Activated CD4-positive, alpha-beta T cell treated with anti-CD3 and anti-CD28 coated beads for 36 hours (primary cell): ENCODE data around the gene ATF6B. TPM values are rescaled to one million over a fixed set of nuclear protein-coding genes. Genes with fewer than 3 reads are reported as not detected.

ENCODE experiments used
- ATAC-seq: fragments of 200-7000 bp; cut with Tn5 transposase; one replicate; pipeline ENCODE4 v1.10.0; 2021; ENCODE audit warnings: mild to moderate bottlenecking, moderate library complexity
- CTCF ChIA-PET: fragments of 350-600 bp; sonication (Branson Sonifier 250); formaldehyde crosslinking; loops from one replicate; lab custom pipeline; 2021; ENCODE audit warnings: antibody characterized with exemption; lab: Charles Lee
- POLR2A ChIA-PET: fragments of 350-600 bp; sonication (Branson Sonifier 250); formaldehyde crosslinking; loops from one replicate; lab custom pipeline; 2021; ENCODE audit warnings: antibody characterized with exemption, inconsistent platforms; lab: Charles Lee
- DNase-seq: peaks from one replicate; pipeline ENCODE4 v3.0.0-alpha.2; 2020
- H3K27ac Mint-ChIP-seq: one replicate; pipeline ENCODE4 v1.8.0; 2021; ENCODE audit warnings: mixed read lengths
- H3K27me3 Mint-ChIP-seq: one replicate; pipeline ENCODE4 v1.8.0; 2021; ENCODE audit warnings: mixed read lengths
- H3K36me3 Mint-ChIP-seq: one replicate; pipeline ENCODE4 v1.8.0; 2021; ENCODE audit warnings: low read depth, mixed read lengths
- H3K4me1 Mint-ChIP-seq: one replicate; pipeline ENCODE4 v1.8.0; 2021; ENCODE audit warnings: mixed read lengths
- H3K4me3 Mint-ChIP-seq: one replicate; pipeline ENCODE4 v1.8.0; 2021; ENCODE audit warnings: mild to moderate bottlenecking, moderate library complexity, mixed read lengths
- H3K9me3 Mint-ChIP-seq: one replicate; pipeline ENCODE4 v1.8.0; 2021; ENCODE audit warnings: low read depth, mixed read lengths
- intact Hi-C, 2 experiments: fragments of 100-400 bp; cut with DNase I in 1 of 2; cut with micrococcal nuclease in 1 of 2; formaldehyde crosslinking; loops; one replicate each; pipeline versions ENCODE4 v1.14.2 to v1.15.1; 2022 to 2024; cut with DNase I, micrococcal nuclease
- total RNA-seq, 2 experiments: library from RNA; stranded (reverse); gene quantifications; one replicate each; pipeline ENCODE4 v1.2.3, GENCODE V29; 2021

ATF6B gene
- total RNA-seq, 2 experiments from 2014 or later: 60.2 to 63.4 TPM

DNA sequence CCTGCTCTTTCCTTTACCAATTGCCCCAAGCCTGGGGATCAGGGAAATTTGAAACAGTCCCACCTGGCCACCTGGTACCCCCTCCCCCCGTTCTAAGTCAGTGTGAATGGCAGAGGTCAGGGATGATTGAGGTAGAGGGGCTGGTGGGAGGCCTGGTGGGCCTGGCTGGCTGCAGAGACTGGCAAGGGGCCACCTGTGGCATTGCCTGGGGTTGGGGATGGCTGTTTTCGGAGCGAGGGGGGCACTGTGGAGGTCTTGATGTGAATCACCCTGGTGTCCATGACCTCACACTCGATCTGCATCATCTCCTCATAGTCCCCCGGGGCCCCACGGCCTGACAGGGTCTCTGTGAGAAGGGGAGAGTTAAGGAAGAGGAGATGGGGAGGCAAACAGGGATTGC lies 12.4 kb downstream of the ATF6B start:
- ChIA-PET CTCF (interaction anchor here (0.8 kb wide), 1 partner anchor 14 kb away, joined by 3 read pairs; no protein-coding TSS in a partner anchor), POLR2A (no interaction called here)
- ATAC-seq (no peak), DNase-seq (no peak)
- intact Hi-C loops: loop anchor here in 1 of 2 experiments (5.0 kb wide), 1 partner anchor 132 kb away; no protein-coding TSS in a partner anchor
- no peaks in the 10 kb centered on the region for H3K27me3 Mint-ChIP-seq
- H3K4me3 Mint-ChIP-seq: no peak overlapping the region
- H3K27ac Mint-ChIP-seq: no peak overlapping the region
- H3K4me1 Mint-ChIP-seq: peaks cover 14% of the 10 kb centered on the region
- peaks cover 24% of the 10 kb centered on the region for H3K36me3 Mint-ChIP-seq
- H3K9me3 Mint-ChIP-seq: no peaks in the 10 kb centered on the region

DNA sequence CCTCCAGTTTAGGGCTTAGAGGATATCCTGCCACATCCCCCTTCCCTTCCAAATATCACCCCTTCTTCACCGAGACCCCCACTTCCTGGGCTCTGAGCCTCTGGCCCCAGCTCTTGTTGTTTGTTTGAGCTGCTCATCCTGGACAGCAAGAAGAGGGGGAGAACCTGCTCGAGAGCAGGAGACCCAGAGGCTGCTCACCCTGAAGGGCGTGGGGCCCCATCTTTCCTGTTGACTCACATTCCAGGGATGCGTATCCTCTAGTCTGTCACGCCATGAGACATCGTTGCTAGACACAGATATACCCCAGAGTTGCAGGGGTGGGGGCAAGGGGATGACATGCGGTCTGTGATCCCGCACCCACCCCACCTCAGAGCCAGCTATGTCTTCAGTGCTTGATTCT lies 13.2 kb downstream of the ATF6B start:
- Mint-ChIP-seq H3K4me3 (no peak overlapping the region), H3K36me3 (peaks cover 22% of the 10 kb centered on the region), H3K27ac (no peak overlapping the region), H3K27me3 (no peaks in the 10 kb centered on the region), H3K9me3 (no peaks in the 10 kb centered on the region), H3K4me1 (peaks cover 14% of the 10 kb centered on the region)
- ATAC-seq (no peak), DNase-seq (peak; percentile 21)
- CTCF ChIA-PET: interaction anchor here (0.6 to 1.8 kb wide), 4 partner anchors 10 to 211 kb away, joined by 3 to 6 read pairs (median 4); no protein-coding TSS in a partner anchor
- POLR2A ChIA-PET: interaction anchor here (0.6 kb wide), 2 partner anchors 10 to 11 kb away, joined by 3 to 5 read pairs; no protein-coding TSS in a partner anchor
- intact Hi-C loops: loop anchor here in 1 of 2 experiments (5.0 kb wide), 1 partner anchor 133 kb away; no protein-coding TSS in a partner anchor

DNA sequence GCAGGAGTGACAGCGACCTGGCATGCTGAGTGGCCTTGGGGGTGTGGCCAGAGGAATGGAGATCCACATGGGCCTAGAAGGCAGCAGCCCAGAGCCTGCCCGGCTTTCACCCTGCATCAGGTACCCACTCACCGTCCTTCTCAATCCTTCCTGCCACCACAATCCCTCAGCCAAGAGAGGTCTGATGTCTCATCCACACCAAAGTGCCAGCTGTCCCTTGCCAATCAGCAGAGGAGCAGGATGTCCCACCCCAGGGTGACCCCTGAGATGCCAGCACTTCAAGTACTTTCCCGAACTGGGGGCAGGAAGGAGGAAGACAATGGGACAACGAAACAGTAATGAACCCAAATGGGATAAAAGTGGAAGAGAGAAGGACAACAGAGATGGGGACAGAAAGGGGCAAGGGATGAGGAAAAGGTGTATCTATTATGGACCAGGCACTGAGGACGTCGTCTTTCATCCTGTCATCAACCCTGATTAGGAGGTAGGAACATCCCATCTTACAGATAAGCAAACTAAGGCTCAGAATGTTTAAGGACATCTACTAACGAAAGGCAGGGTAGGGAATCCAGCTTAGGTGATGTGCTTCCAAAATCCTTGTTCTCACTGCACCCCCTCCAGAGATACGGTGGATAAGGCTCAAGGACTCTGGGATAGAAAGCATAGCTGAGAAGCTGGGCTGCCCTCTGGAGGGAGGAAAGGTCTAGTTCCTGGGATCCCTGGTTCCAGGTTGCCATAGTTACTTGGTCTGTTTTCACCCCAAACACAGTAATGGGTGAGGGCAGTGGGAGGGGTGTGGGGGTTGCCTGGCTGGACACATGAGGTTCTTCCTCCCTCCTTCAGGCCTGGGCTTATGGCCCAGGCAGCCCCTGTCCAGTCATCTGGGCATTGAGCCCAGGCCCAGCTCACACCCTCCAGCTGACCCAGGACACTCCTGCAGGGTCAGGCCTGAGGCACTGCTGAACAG lies 14.4 kb downstream of the ATF6B start:
- no peak overlapping the region for H3K27ac Mint-ChIP-seq
- H3K4me1 Mint-ChIP-seq: peaks cover 14% of the 10 kb centered on the region
- CTCF ChIA-PET: interaction anchor here (0.7 to 1.8 kb wide), 3 partner anchors 11 to 41 kb away, joined by 3 to 6 read pairs (median 3); no protein-coding TSS in a partner anchor
- H3K9me3 Mint-ChIP-seq: no peaks in the 10 kb centered on the region
- no peak overlapping the region for H3K4me3 Mint-ChIP-seq
- H3K36me3 Mint-ChIP-seq: peaks cover 13% of the 10 kb centered on the region
- DNase-seq: no peak
- peaks cover 4% of the 10 kb centered on the region for H3K27me3 Mint-ChIP-seq
- intact Hi-C loops: no loop called here
- ATAC-seq: no peak
- POLR2A ChIA-PET: interaction anchor here (0.6 kb wide), 2 partner anchors 11 to 136 kb away, joined by 4 to 5 read pairs; no protein-coding TSS in a partner anchor

DNA sequence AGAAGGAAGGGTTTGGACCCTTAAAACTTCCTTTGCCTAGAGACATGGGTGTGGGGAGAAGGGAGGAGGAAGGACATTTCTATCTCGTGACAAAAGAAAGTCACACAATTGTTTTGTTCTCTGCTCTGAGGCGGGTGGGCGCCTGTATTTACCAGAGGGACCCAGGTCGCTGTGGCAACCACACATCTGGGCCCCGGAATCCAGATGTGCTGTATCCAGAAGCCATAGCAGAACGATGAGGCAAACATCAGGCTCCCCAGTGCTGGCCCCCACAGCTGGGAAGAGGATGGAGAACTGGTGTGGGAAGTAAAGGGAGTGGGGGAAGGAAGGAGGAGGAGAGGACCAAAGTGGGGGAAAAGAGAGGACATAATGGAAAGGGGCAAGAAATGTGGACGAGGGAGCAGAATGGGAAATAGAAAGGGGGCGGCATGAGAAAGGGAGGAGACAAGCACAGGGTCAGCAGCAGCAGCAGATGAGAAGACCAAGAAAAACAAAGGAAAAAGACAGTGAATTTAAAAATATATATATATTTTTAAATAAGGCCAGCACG lies 15.5 kb downstream of the ATF6B start:
- Mint-ChIP-seq H3K27ac (no peak overlapping the region), H3K4me3 (no peak overlapping the region), H3K4me1 (peaks cover 25% of the 10 kb centered on the region), H3K36me3 (peaks cover 6% of the 10 kb centered on the region), H3K9me3 (no peaks in the 10 kb centered on the region), H3K27me3 (peaks cover 5% of the 10 kb centered on the region)
- ATAC-seq (no peak), DNase-seq (no peak)
- intact Hi-C loops: no loop called here
- POLR2A ChIA-PET: no interaction called here
- CTCF ChIA-PET: no interaction called here

DNA sequence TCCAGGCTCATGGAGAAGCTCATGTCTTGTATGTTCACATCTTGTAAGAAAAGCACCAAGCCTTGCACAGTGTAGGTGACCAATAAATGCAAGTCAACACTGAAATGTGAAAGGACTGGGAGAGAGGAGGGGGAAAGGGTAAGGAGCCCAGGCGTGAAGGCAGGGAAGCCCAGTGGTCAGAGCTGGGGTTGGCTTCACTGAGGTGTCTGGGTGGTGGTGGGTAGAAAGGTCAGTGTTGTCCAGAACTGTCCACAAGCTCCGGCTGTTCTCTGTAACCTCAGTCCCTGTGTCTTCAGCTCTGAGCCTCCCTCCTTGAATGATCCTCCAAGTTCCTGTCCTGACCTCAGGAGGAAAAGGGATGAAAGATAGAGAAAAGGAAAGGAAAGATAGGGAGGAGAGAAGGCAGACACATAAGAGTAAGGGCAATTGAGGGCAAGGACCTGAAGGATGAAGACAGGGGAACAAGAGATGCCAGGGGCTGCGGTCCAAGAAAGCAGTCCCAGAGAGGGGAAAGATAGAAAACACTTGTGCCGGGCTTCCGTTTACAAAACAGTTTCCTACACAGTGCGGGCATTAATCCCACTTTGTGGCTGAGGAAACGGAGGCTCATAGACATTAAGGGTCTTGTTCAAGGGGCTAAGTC lies 16.5 kb downstream of the ATF6B start:
- Mint-ChIP-seq H3K9me3 (no peaks in the 10 kb centered on the region), H3K27ac (no peak overlapping the region), H3K4me3 (no peak overlapping the region), H3K27me3 (peaks cover 5% of the 10 kb centered on the region), H3K4me1 (peaks cover 25% of the 10 kb centered on the region), H3K36me3 (peaks cover 5% of the 10 kb centered on the region)
- CTCF ChIA-PET: no interaction called here
- intact Hi-C loops: no loop called here
- POLR2A ChIA-PET: no interaction called here
- ATAC-seq (no peak), DNase-seq (no peak)

DNA sequence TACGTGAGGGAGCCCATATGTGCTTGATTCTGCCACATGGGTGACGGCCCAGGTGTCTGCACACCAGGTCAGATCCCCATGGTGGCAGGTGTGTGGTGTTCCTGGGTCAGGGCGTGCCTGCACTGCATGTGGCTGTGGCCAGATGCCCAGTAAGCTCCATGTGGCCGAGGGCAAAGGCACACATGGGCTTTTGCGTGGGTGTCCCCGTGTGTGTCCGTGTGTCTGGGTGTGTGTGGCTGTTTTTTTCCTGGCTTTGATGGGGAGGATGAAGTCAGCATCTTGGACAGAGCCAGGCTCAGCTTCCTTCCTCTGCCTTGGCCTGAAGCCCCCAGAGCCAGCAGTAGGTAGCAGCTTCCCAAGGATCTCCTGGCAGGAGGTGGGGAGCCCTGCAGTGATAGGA lies 17.4 kb downstream of the ATF6B start:
- ChIA-PET POLR2A (no interaction called here), CTCF (interaction anchor here (0.6 kb wide), 3 partner anchors 15 to 146 kb away, joined by 3 read pairs; no protein-coding TSS in a partner anchor)
- peaks cover 25% of the 10 kb centered on the region for H3K4me1 Mint-ChIP-seq

DNA sequence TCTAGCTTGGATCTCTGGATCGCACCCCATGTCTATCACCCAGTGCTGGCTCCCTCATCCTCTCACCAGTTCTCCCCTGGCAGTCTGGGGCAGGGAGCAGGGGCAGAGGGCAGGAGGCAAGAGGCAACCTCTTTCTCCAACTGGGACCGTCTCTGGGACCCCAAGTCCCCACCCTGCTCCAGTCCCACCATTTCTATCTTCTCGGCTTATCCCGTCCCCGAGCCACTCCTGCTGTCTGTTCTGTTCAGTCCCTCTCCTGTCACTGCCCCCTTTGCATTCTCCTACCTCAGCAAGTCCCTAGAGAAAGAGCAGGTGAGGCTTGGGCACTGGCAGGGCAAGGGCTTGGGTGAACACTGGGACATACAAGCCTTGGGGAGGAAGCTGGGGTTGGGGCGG lies 18.3 kb downstream of the ATF6B start:
- no peak overlapping the region for H3K4me3 Mint-ChIP-seq
- ChIA-PET CTCF (interaction anchor here (0.6 to 1.2 kb wide), 2 partner anchors 9 to 16 kb away, joined by 3 to 5 read pairs; no protein-coding TSS in a partner anchor), POLR2A (no interaction called here)
- peaks cover 2% of the 10 kb centered on the region for H3K36me3 Mint-ChIP-seq
- H3K27ac Mint-ChIP-seq: no peak overlapping the region
- peaks cover 8% of the 10 kb centered on the region for H3K27me3 Mint-ChIP-seq
- no peaks in the 10 kb centered on the region for H3K9me3 Mint-ChIP-seq
- DNase-seq (no peak), ATAC-seq (no peak)
- H3K4me1 Mint-ChIP-seq: peaks cover 22% of the 10 kb centered on the region
- intact Hi-C loops: no loop called here

More for the DNA sequence above, 17.4 kb downstream of the ATF6B start:
- ATAC-seq (no peak), DNase-seq (no peak)
- H3K36me3 Mint-ChIP-seq: peaks cover 3% of the 10 kb centered on the region
- no peak overlapping the region for H3K27ac Mint-ChIP-seq
- intact Hi-C loops: no loop called here
- peaks cover 8% of the 10 kb centered on the region for H3K27me3 Mint-ChIP-seq
- no peaks in the 10 kb centered on the region for H3K9me3 Mint-ChIP-seq
- H3K4me3 Mint-ChIP-seq: no peak overlapping the region

DNA sequence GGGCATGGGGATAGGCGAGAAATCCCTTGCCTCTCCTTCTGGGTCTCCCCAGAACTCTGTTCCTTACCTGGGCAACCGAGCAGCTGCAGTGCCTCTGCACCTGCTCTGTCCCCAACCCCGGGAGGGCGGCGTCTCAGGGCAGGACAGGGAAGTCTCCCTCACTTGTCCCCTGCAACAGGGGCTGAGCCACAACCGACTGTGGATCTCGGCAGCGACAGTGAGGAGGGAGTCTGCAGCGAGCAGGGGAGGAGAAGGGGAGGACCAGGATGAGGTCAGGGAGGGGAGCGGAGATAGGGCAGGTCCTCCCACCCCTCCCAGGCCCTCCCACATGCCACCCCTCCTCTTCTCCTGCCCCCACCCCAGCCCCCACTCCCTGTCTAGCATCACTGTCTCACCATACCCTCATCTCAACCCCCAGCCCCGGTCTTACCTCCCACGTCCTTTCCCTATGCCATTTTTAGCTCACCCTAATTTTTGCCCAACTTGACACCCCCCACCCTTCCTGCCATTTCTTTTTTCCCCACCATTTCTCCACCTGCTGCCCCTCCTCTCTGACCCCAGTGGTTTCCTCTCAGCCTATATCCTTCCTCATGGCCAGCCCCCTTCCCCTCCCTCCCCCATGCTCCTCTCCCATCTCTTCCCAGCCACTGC lies 18.8 kb downstream of the ATF6B start, which contains the start of gene TNXB:
TSS of gene TNXB (minus strand) at position 225 of the 651 bp plus-strand sequence. CDS start 11,140 bp downstream, outside the sequence.
- intact Hi-C loops: no loop called here
- Mint-ChIP-seq H3K9me3 (no peaks in the 10 kb centered on the region), H3K4me3 (no peak within 1 kb of the TSS), H3K27ac (no peak within 1 kb of the TSS), H3K4me1 (peaks cover 20% of the 10 kb centered on the region), H3K36me3 (no peaks in the 10 kb centered on the region), H3K27me3 (peaks cover 8% of the 10 kb centered on the region)
- CTCF ChIA-PET: interaction anchor here (1.2 kb wide), 1 partner anchor 10 kb away, joined by 5 read pairs; no protein-coding TSS in a partner anchor
- DNase-seq (no peak), ATAC-seq (peak; percentile 43)
- POLR2A ChIA-PET: no interaction called here

DNA sequence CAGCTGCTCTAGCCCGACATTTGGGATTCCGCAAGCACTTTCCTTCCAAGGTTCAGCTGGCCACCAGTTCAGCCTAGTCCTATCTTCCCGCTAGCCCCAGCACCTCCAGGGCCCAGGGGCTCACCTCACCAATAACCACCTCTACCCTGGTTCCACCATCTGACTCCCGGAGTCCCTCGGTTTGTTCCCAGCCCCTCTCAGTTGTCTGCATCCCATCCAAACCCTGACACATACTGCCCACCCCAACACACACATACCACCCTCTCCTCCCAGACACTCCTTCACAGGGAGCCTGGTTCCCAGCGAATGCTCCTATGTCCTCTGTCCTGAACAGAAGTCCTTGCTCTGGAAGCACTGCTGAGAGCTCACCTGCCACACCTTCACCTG lies 19.3 kb downstream of the ATF6B start:
- Mint-ChIP-seq H3K4me1 (peaks cover 20% of the 10 kb centered on the region), H3K36me3 (no peaks in the 10 kb centered on the region), H3K27me3 (peaks cover 8% of the 10 kb centered on the region), H3K9me3 (no peaks in the 10 kb centered on the region), H3K4me3 (no peak overlapping the region), H3K27ac (no peak overlapping the region)
- POLR2A ChIA-PET: no interaction called here
- intact Hi-C loops: no loop called here
- DNase-seq: no peak
- no peak for ATAC-seq
- CTCF ChIA-PET: interaction anchor here (1.2 kb wide), 1 partner anchor 10 kb away, joined by 5 read pairs; no protein-coding TSS in a partner anchor

DNA sequence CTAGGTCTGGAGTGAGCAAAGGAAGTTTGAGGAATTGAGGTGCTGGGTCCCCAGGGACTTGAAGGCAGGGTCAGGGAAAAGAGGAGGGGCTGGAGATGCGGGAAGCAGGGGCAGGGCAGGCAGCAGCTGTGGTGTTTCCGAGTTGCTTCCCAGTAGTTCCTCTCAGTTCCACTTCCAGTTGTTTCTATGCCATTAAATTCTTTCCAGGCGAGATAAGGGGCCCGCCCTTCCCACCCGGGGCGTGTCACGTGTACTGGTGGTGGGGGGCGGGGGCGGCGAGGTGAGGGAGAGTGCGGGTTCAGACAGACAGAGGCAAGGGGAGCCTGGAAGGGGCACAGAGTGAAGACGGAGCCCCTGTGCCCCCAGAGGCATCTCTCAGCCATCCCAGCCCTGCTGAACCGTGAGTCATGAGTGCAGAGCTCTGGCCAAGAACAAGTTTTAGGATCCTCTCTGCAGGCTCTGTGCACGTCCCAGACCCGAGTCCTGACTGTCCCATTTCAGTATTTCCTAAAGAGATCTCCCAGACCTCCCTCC lies 19.9 kb downstream of the ATF6B start:
- ChIA-PET CTCF (interaction anchor here (1.2 to 1.5 kb wide), 2 partner anchors 11 kb away, joined by 3 to 5 read pairs; no protein-coding TSS in a partner anchor), POLR2A (interaction anchor here (0.5 kb wide), 1 partner anchor 16 kb away, joined by 3 read pairs; no protein-coding TSS in a partner anchor)
- peak; percentile 37 for ATAC-seq
- Mint-ChIP-seq H3K9me3 (no peaks in the 10 kb centered on the region), H3K4me1 (peaks cover 20% of the 10 kb centered on the region), H3K27ac (no peak overlapping the region), H3K36me3 (no peaks in the 10 kb centered on the region), H3K27me3 (peaks cover 10% of the 10 kb centered on the region), H3K4me3 (no peak overlapping the region)
- intact Hi-C loops: no loop called here
- no peak for DNase-seq
